ENCODE measurements around the gene RNF130.

RNF130 gene

GRCh38 chr5:180080486-180081280 lies 9.1 kb upstream of the RNF130 start:
- ChIA-PET POLR2A (no interaction called here), CTCF (interaction anchor here (1.4 to 1.9 kb wide), 2 partner anchors 10 to 16 kb away, joined by 3 to 9 read pairs; no protein-coding TSS in a partner anchor)
- Histone ChIP-seq H3K9me3 (ENCODE audit: control insufficient read depth, insufficient read depth, low read depth, low read length) (no peaks in the 10 kb centered on the region), H3K4me1 (ENCODE audit: control insufficient read depth, insufficient read depth, low read length) (no peaks in the 10 kb centered on the region), H3K4me3 (ENCODE audit: low read depth, low read length) (no peak overlapping the region), H3K36me3 (ENCODE audit: control insufficient read depth in 2 of 2, insufficient read depth in 1 of 2, low read length in 2 of 2) (no peaks in the 10 kb centered on the region), H3K27ac (ENCODE audit: extremely low read depth, low read depth, low read length) (no peak overlapping the region)
- TF ChIP-seq SP2 (tag by site-specific recombination; IDR thresholded peaks at IDR 0.05): peak; percentile 19; the same call in 1 of the 2 replicates
- TF ChIP-seq ZNF211 (tag by site-specific recombination; IDR thresholded peaks at IDR 0.05; ENCODE audit: low read depth): no peak
- TF ChIP-seq ZBTB48 (tag by site-specific recombination; IDR thresholded peaks at IDR 0.05): no peak

DNA sequence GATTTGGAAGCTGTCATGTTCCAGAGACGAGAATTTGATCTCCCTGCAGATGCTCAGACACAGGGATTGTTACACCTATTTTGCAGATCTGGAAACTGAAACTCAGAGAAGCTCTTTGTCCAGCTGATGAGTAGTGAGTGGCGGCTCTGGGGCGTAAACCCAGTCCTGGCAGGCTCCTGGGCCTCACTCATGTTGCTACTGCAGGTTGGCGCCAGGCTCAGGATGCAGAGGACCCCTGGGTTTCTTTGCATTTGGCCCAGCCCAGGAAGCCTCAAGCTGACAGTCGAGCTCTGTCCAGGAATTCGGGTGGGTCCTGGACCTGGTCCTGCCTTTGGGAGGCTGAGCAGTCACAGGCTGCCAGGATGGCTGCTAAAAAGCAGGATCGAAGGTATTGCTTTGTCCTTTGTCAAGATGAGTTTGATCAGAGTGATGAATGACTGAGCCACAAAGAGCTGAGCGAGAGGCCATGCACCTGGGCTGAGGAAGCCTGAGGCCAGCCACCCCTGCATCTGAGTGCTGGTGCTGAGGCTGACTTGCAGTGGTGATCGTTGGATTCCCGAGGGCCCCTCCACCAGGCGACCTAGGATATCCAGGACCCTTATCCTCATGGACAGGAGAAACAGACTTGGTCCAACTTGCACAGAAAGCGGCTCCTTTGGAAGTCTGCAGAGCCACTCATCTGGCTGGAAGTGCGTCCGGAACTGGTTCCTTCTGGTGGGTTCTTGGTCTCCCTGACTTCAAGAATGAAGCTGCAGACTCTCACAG lies 8.3 kb upstream of the RNF130 start:
- POLR2A ChIA-PET: no interaction called here
- Histone ChIP-seq H3K27ac (ENCODE audit: extremely low read depth, low read depth, low read length) (no peak overlapping the region), H3K4me1 (ENCODE audit: control insufficient read depth, insufficient read depth, low read length) (no peaks in the 10 kb centered on the region), H3K4me3 (ENCODE audit: low read depth, low read length) (no peak overlapping the region), H3K36me3 (ENCODE audit: control insufficient read depth in 2 of 2, insufficient read depth in 1 of 2, low read length in 2 of 2) (no peaks in the 10 kb centered on the region), H3K9me3 (ENCODE audit: control insufficient read depth, insufficient read depth, low read depth, low read length) (no peaks in the 10 kb centered on the region)
- CTCF ChIA-PET: interaction anchor here (0.6 to 1.9 kb wide), 3 partner anchors 11 to 1089 kb away, joined by 3 to 9 read pairs (median 4); no protein-coding TSS in a partner anchor
- TF ChIP-seq ZNF37A (tag by site-specific recombination; IDR thresholded peaks at IDR 0.05) (no peak), ZNF560 (tag by site-specific recombination; IDR thresholded peaks at IDR 0.05; ENCODE audit: borderline replicate concordance) (no peak), SP3 (tag by site-specific recombination; IDR thresholded peaks at IDR 0.05) (no peak), ZNF558 (tag by site-specific recombination; IDR thresholded peaks at IDR 0.05) (no peak), REPIN1 (tag by site-specific recombination; IDR thresholded peaks at IDR 0.05; ENCODE audit: low read depth) (no peak)

- H3K4me1 ChIP-seq (ENCODE audit: control insufficient read depth, insufficient read depth, low read length): no peaks in the 10 kb centered on the region
- H3K4me3 ChIP-seq (ENCODE audit: low read depth, low read length): no peak overlapping the region
- no peak overlapping the region for H3K27ac ChIP-seq (ENCODE audit: extremely low read depth, low read depth, low read length)
- no peaks in the 10 kb centered on the region for H3K36me3 ChIP-seq (ENCODE audit: control insufficient read depth in 2 of 2, insufficient read depth in 1 of 2, low read length in 2 of 2)
- CTCF ChIA-PET: interaction anchor here (0.6 kb wide), 1 partner anchor 639 kb away, joined by 4 read pairs; no protein-coding TSS in a partner anchor
- TF ChIP-seq ELK4 (IDR thresholded peaks at IDR 0.05; ENCODE audit: borderline replicate concordance, low read depth, low read length) (no peak), ZNF610 (tag by site-specific recombination; IDR thresholded peaks at IDR 0.05; ENCODE audit: borderline replicate concordance) (peak; percentile 99), YY2 (tag by site-specific recombination; IDR thresholded peaks at IDR 0.05) (no peak)
- TF ChIP-seq, protein P1, sequence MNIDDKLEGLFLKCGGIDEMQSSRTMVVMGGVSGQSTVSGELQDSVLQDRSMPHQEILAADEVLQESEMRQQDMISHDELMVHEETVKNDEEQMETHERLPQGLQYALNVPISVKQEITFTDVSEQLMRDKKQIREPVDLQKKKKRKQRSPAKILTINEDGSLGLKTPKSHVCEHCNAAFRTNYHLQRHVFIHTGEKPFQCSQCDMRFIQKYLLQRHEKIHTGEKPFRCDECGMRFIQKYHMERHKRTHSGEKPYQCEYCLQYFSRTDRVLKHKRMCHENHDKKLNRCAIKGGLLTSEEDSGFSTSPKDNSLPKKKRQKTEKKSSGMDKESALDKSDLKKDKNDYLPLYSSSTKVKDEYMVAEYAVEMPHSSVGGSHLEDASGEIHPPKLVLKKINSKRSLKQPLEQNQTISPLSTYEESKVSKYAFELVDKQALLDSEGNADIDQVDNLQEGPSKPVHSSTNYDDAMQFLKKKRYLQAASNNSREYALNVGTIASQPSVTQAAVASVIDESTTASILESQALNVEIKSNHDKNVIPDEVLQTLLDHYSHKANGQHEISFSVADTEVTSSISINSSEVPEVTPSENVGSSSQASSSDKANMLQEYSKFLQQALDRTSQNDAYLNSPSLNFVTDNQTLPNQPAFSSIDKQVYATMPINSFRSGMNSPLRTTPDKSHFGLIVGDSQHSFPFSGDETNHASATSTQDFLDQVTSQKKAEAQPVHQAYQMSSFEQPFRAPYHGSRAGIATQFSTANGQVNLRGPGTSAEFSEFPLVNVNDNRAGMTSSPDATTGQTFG (tag by site-specific recombination; IDR thresholded peaks at IDR 0.05; ENCODE audit: borderline replicate concordance): no peak
- no peaks in the 10 kb centered on the region for H3K9me3 ChIP-seq (ENCODE audit: control insufficient read depth, insufficient read depth, low read depth, low read length)
- POLR2A ChIA-PET: no interaction called here
Observed at GRCh38 chr5:180078348-180078747, 6.8 kb upstream of the RNF130 start.

Data from HEK293 (cell line).